Ramos (cell line): ENCODE measurements around the gene FBN3.
"Not testable (repeated sequence)": the region's sequence is repeated elsewhere in the genome, so short reads cannot be mapped to it uniquely, and the experiment has no call there.

Experiments
- in situ Hi-C: fragments of 300-500 bp; cut with MboI; formaldehyde crosslinking; loops from one replicate; pipeline ENCODE4 v1.14.3; 2022; ENCODE audit warnings: low sequenced_read_pairs; ENCODE audit not compliant: unreplicated experiment

The FBN3 gene

GRCh38 chr19:8149261-8150094 lies at the start of gene FBN3:
TSS of gene FBN3 (minus strand) at chr19:8149592. CDS start at chr19:8147480, 2,112 bp downstream.
- in situ Hi-C loops = no loop called here

- in situ Hi-C loops = no loop called here
Measured at GRCh38 chr19:8196271-8196927, 47.0 kb upstream of the FBN3 start.

GRCh38 chr19:8194528-8195267 lies 45.3 kb upstream of the FBN3 start:
- in situ Hi-C loops = no loop called here

- in situ Hi-C loops = no loop called here
Measured at GRCh38 chr19:8192221-8192820, 42.9 kb upstream of the FBN3 start.

GRCh38 chr19:8185343-8186068 lies 36.1 kb upstream of the FBN3 start:
- in situ Hi-C loops = no loop called here

GRCh38 chr19:8184274-8184673 lies 34.9 kb upstream of the FBN3 start:
- in situ Hi-C loops = no loop called here

- in situ Hi-C loops = no loop called here
Measured at GRCh38 chr19:8180018-8180417, 30.6 kb upstream of the FBN3 start.

- in situ Hi-C loops = no loop called here
Measured at GRCh38 chr19:8174706-8175105, 25.3 kb upstream of the FBN3 start.

GRCh38 chr19:8168537-8168936 lies 19.1 kb upstream of the FBN3 start:
- in situ Hi-C loops = no loop called here

- in situ Hi-C loops = no loop called here
Measured at GRCh38 chr19:8167985-8168384, 18.6 kb upstream of the FBN3 start.

GRCh38 chr19:8163759-8164158 lies 14.4 kb upstream of the FBN3 start:
- in situ Hi-C loops = no loop called here

- in situ Hi-C loops = no loop called here
Measured at GRCh38 chr19:8161135-8161646, 11.8 kb upstream of the FBN3 start.

GRCh38 chr19:8159322-8159721 lies 9.9 kb upstream of the FBN3 start:
- in situ Hi-C loops = loop anchor here (5.0 kb wide), 1 partner anchor 93 kb away; no protein-coding TSS in a partner anchor

- in situ Hi-C loops = loop anchor here (5.0 kb wide), 1 partner anchor 94 kb away; no protein-coding TSS in a partner anchor
Measured at GRCh38 chr19:8158411-8159074, 9.2 kb upstream of the FBN3 start.

- in situ Hi-C loops = loop anchor here (5.0 kb wide), 1 partner anchor 97 kb away; no protein-coding TSS in a partner anchor
Measured at GRCh38 chr19:8155318-8155717, 5.9 kb upstream of the FBN3 start.

- in situ Hi-C loops = not testable (repeated sequence)
Measured at GRCh38 chr19:8154014-8154413, 4.6 kb upstream of the FBN3 start.

- in situ Hi-C loops = no loop called here
Measured at GRCh38 chr19:8151767-8152035, 2.3 kb upstream of the FBN3 start.

GRCh38 chr19:8150998-8151766 lies 1.8 kb upstream of the FBN3 start:
- in situ Hi-C loops = no loop called here
